GM21526 (cell line): ENCODE measurements around the gene SPIN2A.
"Not testable (repeated sequence)": the region's sequence is repeated elsewhere in the genome, so short reads cannot be mapped to it uniquely, and the experiment has no call there.

Experiments
- ATAC-seq: cut with Tn5 transposase; IDR thresholded peaks from one replicate; pipeline ENCODE4 v1.9.1; 2021; ENCODE audit warnings: moderate library complexity; ENCODE audit not compliant: unreplicated experiment, low FRiP score

Gene SPIN2A

GRCh38 chrX:57137073-57137472 lies at the start of gene SPIN2A:
Gene SPIN2A, minus strand, starts transcription at chrX:57137397. Its CDS starts 800 bp downstream, at chrX:57136597.
- not testable (repeated sequence) for ATAC-seq

- ATAC-seq = no peak
These were observed 41.4 kb upstream of the SPIN2A start for GRCh38 chrX:57178605-57179004.

GRCh38 chrX:57177070-57177469 lies 39.9 kb upstream of the SPIN2A start:
- ATAC-seq = no peak

- no peak for ATAC-seq
These were observed 35.3 kb upstream of the SPIN2A start for GRCh38 chrX:57172544-57172943.

GRCh38 chrX:57156397-57157049 lies 19.3 kb upstream of the SPIN2A start:
- no peak for ATAC-seq

GRCh38 chrX:57155171-57155570 lies 18.0 kb upstream of the SPIN2A start:
- ATAC-seq = no peak

GRCh38 chrX:57152222-57152621 lies 15.0 kb upstream of the SPIN2A start:
- ATAC-seq = not testable (repeated sequence)

GRCh38 chrX:57138674-57139073 lies 1.5 kb upstream of the SPIN2A start:
- ATAC-seq = no peak

- no peak for ATAC-seq
These were observed 304 bp upstream of the SPIN2A start for GRCh38 chrX:57137501-57137900.

- ATAC-seq = not testable (repeated sequence)
These were observed 608 bp downstream of the SPIN2A start for GRCh38 chrX:57136589-57136988.

- ATAC-seq = no peak
These were observed 1.9 kb downstream of the SPIN2A start for GRCh38 chrX:57135287-57135686.

- ATAC-seq = no peak
These were observed 2.5 kb downstream of the SPIN2A start for GRCh38 chrX:57134702-57135101.

- ATAC-seq = no peak
These were observed 3.5 kb downstream of the SPIN2A start for GRCh38 chrX:57133706-57134105.

- not testable (repeated sequence) for ATAC-seq
These were observed 3.9 kb downstream of the SPIN2A start for GRCh38 chrX:57133284-57133683.

- ATAC-seq = no peak
These were observed 5.2 kb downstream of the SPIN2A start for GRCh38 chrX:57132046-57132445.

GRCh38 chrX:57121816-57122215 lies 15.4 kb downstream of the SPIN2A start:
- no peak for ATAC-seq

- ATAC-seq = peak; percentile 98
These were observed 15.9 kb downstream of the SPIN2A start, which contains the start of gene SPIN2B for GRCh38 chrX:57121162-57121755. Gene SPIN2B, minus strand, starts transcription at chrX:57121548.

- ATAC-seq = not testable (repeated sequence)
These were observed 16.5 kb downstream of the SPIN2A start for GRCh38 chrX:57120619-57121161.

- ATAC-seq = no peak
These were observed 17.8 kb downstream of the SPIN2A start for GRCh38 chrX:57119416-57119815.

- ATAC-seq = not testable (repeated sequence)
These were observed 19.6 kb downstream of the SPIN2A start for GRCh38 chrX:57117566-57117965.

- no peak for ATAC-seq
These were observed 32.2 kb downstream of the SPIN2A start for GRCh38 chrX:57104921-57105398.

GRCh38 chrX:57104406-57104805 lies 32.8 kb downstream of the SPIN2A start:
- no peak for ATAC-seq
